KBM-7 (cell line): ENCODE results near the gene ZNF318.
"Not testable (repeated sequence)": the region's sequence is repeated elsewhere in the genome, so short reads cannot be mapped to it uniquely, and the experiment has no call there.

Source experiments
- DNase-seq: peaks from one replicate; pipeline ENCODE4 v3.0.0-alpha.2; 2015
- in situ Hi-C: fragments of 300-500 bp; cut with MboI; formaldehyde crosslinking; loops from 2 replicates; pipeline ENCODE4 v1.14.3; 2020; ENCODE audit warnings: low sequenced_read_pairs, low pct_unique_long_range_greater_than_20kb, mixed read lengths

ZNF318 gene

GRCh38 chr6:43391440-43392031, 22.1 kb upstream of the ZNF318 start:
- DNase-seq = peak; percentile 64
- in situ Hi-C loops = no loop called here

- DNase-seq = peak; percentile 22
- in situ Hi-C loops = not testable (repeated sequence)
These were observed 21.4 kb upstream of the ZNF318 start for GRCh38 chr6:43390753-43391439.

GRCh38 chr6:43389730-43390295, 20.4 kb upstream of the ZNF318 start:
- in situ Hi-C loops = no loop called here

GRCh38 chr6:43386492-43386891, 17.0 kb upstream of the ZNF318 start:
- in situ Hi-C loops = no loop called here
- no peak for DNase-seq

More at GRCh38 chr6:43389730-43390295, 20.4 kb upstream of the ZNF318 start:
- DNase-seq = no peak

- no peak for DNase-seq
These were observed 13.7 kb upstream of the ZNF318 start for GRCh38 chr6:43383021-43383667.

GRCh38 chr6:43380858-43381257, 11.4 kb upstream of the ZNF318 start:
- in situ Hi-C loops, DNase-seq: not testable (repeated sequence)

More at GRCh38 chr6:43383021-43383667, 13.7 kb upstream of the ZNF318 start:
- in situ Hi-C loops = no loop called here

GRCh38 chr6:43378631-43379030, 9.2 kb upstream of the ZNF318 start:
- DNase-seq = no peak
- in situ Hi-C loops = no loop called here

GRCh38 chr6:43377710-43378229, 8.3 kb upstream of the ZNF318 start:
- DNase-seq = no peak
- in situ Hi-C loops = no loop called here

- no peak for DNase-seq
- in situ Hi-C loops = no loop called here
These were observed 7.1 kb upstream of the ZNF318 start for GRCh38 chr6:43376551-43376981.

- in situ Hi-C loops = no loop called here
- DNase-seq = no peak
These were observed 6.2 kb upstream of the ZNF318 start for GRCh38 chr6:43375693-43376092.

- no peak for DNase-seq
- in situ Hi-C loops = no loop called here
These were observed 3.9 kb upstream of the ZNF318 start for GRCh38 chr6:43373252-43373875.

- in situ Hi-C loops, DNase-seq: not testable (repeated sequence)
These were observed 645 bp upstream of the ZNF318 start for GRCh38 chr6:43370003-43370580.

GRCh38 chr6:43368259-43369160, 937 bp downstream of the ZNF318 start:
- in situ Hi-C loops = no loop called here
- peak; percentile 13 for DNase-seq

GRCh38 chr6:43367245-43367984, 2.0 kb downstream of the ZNF318 start:
- in situ Hi-C loops = no loop called here
- DNase-seq = peak; percentile 50

- in situ Hi-C loops = no loop called here
- DNase-seq = no peak
These were observed 8.2 kb downstream of the ZNF318 start for GRCh38 chr6:43361269-43361668.

GRCh38 chr6:43359831-43360230, 9.6 kb downstream of the ZNF318 start:
- in situ Hi-C loops = no loop called here
- DNase-seq = no peak

- no peak for DNase-seq
- in situ Hi-C loops = no loop called here
These were observed 10.1 kb downstream of the ZNF318 start for GRCh38 chr6:43359381-43359780.
